HG02571 (cell line): Measurements from ENCODE around the gene NINL.
"Not testable (repeated sequence)": the region's sequence is repeated elsewhere in the genome, so short reads cannot be mapped to it uniquely, and the experiment has no call there.

Source experiments
- ATAC-seq: cut with Tn5 transposase; IDR thresholded peaks from one replicate; pipeline ENCODE4 v1.9.1; 2021; ENCODE audit warnings: mild to moderate bottlenecking, moderate library complexity; ENCODE audit not compliant: unreplicated experiment

Gene NINL

DNA sequence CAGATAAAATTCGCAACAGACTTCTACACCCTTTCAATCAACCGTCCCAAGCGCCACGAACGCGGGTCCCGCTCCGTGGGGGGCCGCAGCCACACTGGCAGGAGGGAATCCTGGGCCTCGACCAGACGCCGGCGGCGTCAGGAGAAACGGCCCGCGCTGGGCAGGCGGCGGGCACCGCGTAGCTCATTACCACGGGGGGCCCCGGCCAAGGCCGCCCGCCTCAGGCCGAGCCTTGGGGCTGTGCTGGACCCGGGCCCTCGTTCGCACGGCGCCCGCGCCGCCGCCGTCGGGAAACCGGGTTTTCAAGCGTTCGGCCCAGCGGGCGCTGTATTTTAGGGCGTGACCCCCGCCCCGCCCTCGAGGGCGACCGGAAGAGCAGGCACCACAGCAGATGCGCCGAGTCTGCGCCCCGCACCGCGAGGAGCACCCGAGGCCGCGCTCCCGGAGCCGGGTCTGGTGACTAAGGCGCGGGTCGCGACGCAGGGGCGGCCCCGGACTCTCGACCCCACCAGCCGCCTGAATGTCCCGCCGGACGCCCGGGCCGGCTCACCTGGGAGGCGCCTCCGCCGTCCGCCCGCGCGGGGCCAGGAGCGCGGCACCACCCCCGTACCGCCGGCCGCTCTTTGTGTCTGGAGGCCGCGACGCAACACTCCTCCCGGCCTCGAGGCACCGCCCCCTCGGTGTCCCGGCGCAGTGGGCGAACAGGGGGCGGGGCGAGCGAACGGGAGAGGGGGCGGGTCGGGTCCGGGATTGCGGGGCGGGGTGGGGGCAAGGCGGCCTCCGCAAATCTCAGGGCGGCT lies at the start of gene NINL:
TSS of gene NINL (minus strand) at position 627 of the 800 bp plus-strand sequence. CDS start 58,944 bp downstream, outside the sequence.
- ATAC-seq: no peak

DNA sequence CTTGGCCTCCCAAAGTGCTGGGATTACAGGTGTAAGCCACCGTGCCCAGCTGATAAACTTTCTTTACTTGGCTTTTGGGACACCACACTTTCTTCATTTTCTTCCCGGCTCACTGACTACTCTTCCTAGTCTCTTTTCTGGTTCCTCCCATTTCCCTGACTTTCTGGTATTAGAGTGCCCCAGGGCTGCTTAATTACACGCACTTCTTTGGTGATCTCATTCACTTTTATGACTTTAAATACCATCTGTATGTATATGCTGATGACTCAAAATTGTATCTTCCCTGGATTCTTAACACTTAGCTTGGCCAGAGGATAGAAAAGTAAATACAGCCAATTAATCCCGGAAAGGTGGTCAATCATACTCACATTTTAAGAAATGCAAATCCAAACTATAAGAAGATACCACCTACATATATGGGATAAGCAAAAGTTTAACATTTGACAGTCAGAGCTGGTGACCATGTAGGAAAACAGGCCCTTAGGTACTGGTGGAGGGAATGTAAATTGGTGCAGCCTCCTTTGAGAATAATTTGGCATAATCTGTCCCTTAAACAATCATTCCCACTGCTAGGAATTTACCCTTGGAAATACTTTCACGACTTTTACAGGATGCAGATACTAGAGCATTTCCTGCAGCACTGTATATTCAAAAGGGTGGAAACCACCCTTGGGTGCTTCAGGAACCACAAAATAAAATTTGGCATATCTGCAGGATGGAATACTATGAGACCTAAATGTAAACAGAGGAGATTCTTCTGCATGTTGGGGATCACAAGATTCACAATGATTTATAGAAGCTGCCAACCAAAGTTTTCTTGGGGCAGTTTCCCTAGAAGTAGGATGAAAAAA lies 47.8 kb upstream of the NINL start:
- ATAC-seq: no peak

DNA sequence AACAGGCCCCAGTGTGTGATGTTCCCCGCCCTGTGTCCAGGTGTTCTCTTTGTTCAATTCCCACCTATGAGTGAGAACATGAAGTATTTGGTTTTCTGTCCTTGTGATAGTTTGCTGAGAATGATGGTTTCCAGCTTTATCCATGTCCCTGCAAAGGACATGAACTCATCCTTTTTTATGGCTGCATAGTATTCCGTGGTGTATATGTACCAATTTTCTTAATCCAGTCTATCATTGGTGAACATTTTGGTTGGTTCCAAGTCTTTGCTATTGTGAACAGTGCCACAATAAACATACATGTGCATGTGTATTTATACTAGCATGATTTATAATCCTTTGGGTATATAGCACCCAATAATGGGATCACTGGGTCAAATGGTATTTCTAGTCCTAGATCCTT lies 45.3 kb upstream of the NINL start:
- ATAC-seq: not testable (repeated sequence)

DNA sequence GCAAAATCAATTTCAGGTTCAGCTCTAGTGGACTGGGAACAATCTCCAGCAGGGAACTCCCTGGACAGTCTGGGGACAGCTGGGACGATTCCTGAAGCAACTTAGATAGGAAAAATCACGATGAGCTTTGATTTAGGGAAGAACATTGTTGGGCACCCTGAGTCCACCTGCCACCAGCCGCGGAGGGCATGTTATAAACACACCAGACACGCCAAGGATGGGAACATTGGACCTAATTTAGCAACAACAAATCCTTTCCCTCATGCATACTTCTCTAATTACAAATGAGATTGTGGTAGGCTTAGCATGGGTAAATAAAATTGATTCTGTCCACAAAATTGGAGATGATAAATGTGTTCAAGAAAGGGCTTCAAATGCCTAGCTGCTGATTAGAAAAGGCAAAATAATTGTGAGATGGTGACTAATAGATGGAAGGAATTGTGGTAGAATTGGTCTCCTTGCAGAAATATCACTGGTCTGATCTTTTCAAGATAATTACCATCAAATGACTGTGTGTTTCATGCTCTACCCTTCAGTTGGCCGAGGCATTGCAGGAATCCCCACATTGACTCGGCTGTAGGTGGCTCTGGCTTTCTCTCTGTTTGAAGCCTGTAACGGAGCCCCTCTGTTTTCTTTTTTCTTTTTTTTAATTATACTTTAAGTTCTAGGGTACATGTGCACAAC lies 44.6 kb upstream of the NINL start:
- no peak for ATAC-seq

DNA sequence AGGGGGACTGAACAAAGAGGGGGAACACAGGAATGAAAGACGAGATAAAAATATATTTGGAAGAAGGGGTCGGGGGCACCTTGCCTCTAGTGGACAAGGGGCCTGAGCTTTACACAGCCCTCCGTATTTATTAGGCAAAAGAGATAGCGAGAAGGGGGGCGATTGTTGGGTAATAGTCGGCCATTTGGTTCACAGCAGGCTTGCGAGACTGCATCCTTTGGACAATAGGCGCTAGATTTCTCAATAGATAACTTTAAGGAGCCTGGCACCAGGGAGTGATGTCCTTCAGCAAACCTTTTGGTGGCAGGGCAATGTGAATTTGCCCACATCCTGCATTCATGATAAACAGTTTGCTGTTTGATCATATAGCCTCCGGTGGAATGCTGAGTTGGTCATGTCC lies 41.4 kb upstream of the NINL start:
- no peak for ATAC-seq

DNA sequence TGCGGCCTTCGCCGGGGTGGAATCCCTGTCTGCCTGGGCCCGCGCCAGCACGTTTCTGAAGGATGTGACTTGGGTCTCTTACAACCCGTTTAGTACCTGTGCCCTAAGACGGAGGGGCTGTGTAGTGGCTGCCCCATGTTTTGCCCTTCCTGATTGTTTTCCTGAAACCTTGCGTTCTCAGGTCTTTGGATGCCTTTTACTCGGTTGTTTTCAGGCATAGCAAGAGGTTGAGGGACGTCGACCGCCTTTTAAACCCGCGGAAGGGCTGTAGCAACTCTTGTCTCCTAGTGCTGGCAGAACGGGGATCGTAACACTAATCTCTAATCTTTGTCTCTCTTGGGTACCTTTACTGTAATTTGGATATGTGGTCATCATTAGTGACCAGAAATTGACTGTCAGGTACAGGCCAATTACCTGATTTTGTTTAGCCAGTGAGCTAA lies 39.2 kb upstream of the NINL start:
- no peak for ATAC-seq

DNA sequence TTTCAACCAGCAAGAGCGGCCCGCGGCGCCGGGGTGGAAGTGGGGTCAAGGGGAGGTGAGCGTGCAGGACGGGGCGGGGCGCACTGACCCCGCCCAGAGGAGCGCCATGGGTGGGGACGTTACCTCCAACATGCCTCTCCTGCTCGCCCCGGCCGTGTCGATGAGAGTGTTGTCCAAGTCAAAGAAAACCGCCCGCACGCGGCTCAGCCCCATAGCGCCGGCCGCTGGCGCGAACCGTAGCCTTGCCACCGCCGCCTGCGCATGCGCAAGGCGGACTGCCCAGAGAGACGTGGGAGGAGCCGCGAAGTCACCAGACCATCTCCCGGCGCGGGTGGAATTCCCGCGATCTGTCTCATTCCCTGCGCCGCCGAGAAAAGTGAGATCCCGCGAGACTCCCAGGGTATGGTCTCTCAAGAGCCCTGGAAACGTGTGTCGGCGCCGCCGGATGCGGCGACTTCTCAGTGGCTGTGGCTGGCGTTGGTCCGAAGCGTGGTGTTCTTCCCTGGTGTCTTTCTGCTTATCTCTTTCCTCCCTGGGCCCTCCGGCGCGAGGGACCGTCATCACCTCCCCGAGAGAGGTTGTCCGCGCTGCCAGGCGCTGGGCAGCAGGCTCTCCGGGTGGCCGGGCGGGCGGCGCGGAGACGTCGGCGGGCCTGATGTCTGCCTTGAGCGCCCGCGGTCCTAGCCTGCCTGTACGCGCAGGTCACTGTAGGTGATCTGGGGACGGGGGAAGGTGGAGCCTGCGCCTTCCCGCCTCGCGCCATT lies 38.6 kb upstream of the NINL start, which contains the start of gene NANP:
TSS of gene NANP (minus strand) at position 279 of the 764 bp plus-strand sequence. CDS start at position 213, 66 bp downstream.
- peak; percentile 79 for ATAC-seq

DNA sequence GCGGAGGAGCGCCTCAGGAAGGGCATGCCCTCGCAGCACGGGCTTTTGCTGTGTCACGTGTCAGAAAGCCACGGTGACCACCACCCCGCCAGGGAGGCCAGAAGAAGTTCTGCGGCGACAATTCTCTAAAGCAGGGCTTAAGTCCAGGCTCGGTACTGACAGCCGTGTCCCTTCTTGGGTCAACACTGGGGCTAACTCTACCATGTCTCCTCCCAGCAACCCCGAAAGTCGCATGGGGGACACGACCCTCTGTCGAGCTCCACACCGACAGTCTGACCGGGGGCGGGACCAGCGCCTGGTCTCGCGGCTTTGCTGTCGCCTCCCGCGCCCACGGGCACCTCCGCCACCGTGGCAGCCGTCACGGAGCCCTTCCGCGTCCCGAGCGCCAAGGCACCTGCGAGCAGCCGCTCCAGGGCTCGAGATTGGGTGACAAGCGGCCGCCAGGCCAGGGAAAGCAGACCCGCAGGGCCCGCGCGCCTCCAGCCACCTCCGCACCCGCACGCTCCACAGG lies 37.9 kb upstream of the NINL start:
- peak; percentile 24 for ATAC-seq

DNA sequence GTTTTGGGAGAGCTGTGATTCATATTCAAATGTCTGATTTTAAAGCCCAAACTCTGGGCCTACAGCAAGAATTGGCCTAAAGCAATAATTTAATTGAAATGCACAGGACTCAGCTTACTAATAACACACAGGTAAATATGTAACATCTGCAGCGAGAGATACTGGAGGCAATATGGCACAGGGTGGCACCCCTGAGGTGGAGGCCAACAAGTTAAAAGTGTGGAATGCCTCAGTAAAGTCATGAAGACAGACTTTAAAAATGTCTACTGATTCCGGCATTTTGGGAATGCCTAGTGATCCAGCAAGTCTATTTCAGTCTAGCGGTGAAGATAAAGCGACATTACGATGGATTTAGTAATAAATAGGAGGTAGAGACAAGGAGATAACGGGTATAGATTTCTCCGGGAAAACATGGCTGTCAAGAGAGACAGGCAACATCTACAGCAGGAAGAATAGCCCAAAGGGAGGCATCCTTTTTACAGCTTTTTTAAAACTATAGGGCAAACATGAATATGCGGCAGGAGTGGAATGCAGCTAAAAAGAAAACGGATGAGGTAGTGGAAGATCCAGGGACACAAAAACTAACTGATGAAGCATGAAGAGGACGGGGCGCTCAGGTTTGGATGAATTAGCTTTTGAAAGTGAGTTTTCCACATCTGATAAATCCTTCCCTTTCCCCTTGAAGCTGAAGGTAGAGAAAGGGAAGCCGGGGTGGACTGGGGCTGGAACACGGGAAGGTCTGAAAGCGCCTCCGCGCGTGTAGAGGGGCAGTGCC lies 37.3 kb upstream of the NINL start:
- ATAC-seq: no peak

DNA sequence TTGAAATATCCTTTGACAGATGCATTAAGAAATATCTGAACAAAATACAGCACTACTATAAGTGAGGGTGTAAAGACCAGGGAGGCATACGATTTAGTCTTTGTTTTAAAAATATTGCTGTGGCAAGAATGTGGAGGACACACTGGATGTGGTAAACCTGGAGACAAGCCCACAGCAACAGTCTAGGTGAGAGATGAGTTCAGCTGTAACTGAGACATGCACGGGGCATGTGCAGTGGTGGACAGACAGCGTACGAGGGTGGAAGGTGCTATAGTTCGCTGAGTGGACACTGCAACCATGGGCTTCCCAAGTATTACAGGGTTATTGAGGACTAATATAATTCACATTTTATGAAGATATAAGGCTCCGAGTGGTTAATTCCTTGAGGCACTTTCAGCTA lies 36.7 kb upstream of the NINL start:
- no peak for ATAC-seq

DNA sequence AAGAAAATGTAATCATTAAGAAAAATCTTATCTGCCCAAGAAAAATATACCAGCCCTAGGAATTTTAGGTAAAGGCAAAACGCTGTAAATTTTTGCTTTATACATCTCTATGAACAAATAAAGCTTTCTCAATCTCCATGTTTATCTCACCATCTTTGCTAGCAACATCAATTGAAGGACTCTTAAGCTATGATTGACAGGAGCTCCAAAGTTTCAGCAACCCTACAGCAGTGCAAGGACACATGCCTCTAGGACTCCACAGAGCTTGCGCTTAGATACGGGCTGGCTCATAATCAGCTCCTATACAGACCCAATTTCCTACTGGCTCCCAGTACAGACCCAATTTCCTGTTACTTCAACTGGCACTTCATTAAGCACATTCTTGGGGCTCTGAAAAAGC lies 34.2 kb upstream of the NINL start:
- ATAC-seq: no peak

DNA sequence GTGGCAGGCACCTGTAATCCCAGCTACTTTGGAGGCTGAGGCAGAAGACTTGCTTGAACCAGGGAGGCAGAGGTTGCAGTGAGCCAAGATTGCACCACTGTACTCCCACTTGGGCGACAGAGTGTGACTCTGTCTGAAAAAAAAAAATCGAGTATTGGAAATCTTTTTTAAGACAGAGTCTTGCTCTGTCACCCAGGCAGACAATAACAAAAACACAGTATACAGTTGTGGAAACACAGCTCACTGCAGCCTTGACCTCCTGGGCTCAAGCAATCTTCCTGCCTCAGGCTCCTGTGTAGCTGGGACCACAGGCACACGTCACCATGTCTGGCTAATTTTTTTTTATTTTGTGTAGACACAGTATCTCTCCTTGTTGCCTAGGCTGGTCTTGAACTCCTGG lies 23.4 kb upstream of the NINL start:
- ATAC-seq: no peak

DNA sequence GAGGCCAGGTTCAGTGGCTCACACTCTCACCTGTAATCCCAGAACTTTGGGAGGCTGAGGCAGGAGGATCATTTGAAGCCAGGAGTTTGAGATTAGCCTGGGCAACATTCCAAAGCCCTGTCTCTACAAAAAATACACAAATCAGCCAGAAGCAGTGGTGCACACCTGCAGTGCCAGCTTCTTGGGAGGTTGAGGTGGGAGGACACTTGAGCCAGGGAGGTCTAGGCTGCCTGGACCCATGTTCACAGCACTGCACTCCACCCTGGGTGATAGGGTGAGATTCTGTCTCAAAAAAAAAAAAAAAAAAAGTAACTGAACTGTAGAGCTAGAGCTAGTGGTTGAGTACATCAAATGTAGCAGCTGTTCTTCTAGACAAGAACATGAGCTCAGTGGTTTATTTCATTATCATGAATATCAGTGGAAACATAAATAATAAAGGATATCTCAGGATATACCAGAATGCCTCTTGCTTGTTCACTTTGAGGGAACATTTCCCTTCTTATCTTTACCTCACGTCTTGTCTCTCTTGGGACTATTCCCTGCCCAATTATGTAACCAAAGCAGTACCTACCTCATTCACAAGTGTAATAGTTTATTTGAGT lies 20.9 kb upstream of the NINL start:
- ATAC-seq: no peak

DNA sequence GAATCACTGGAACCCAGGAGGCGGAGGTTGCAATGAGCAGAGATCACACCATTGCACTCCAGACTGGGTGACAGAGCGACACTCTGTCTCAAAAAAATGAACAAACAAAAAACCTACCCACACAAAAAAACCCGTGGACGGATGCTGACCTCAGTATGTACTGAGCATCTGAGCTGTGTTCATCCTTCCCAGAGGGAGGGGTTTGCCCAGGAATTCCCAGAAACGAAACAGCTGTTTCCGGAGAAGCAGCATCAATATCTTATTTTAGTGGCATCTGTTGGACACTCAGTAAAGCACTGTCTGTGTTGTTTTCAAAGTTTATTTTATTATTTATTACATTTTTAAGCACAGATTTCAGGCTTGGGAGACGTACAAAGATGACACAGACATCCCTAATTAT lies 19.8 kb upstream of the NINL start:
- ATAC-seq: no peak

DNA sequence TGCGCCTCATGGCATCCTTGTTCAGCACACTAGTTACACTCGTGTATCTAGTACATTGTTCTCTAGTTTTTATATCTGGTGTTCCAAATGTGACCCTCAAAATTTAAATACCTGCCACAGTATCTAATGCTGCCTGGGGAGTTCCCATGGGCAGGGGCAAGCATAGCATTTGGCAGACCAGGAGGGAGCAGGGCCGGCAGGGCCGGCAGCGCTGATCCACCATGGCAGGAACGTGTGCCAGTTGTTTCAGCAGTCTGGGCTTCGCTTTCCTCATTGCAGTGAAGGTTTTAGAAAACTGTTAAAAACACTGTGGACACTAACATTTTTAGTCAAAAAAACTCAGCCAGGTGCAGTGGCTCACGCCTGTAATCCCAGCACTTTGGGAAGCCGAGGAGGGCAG lies 19.3 kb upstream of the NINL start:
- ATAC-seq: no peak

DNA sequence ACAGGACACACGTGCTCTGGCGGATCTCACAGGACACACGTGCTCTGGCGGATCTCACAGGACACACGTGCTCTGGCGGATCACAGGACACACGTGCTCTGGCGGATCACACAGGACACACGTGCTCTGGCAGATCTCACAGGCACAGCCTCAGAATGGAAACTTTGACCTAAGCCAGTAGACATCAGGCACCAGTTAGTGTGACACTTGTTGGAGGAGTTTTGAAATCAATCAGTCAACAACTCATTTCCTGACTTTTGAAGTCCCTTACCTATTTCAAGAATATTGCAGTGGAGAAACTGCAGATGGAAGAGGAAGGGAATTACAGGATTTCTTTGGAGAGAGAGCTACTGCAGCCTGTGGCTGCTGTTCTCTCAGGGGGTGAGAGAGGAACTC lies 17.6 kb upstream of the NINL start:
- not testable (repeated sequence) for ATAC-seq

DNA sequence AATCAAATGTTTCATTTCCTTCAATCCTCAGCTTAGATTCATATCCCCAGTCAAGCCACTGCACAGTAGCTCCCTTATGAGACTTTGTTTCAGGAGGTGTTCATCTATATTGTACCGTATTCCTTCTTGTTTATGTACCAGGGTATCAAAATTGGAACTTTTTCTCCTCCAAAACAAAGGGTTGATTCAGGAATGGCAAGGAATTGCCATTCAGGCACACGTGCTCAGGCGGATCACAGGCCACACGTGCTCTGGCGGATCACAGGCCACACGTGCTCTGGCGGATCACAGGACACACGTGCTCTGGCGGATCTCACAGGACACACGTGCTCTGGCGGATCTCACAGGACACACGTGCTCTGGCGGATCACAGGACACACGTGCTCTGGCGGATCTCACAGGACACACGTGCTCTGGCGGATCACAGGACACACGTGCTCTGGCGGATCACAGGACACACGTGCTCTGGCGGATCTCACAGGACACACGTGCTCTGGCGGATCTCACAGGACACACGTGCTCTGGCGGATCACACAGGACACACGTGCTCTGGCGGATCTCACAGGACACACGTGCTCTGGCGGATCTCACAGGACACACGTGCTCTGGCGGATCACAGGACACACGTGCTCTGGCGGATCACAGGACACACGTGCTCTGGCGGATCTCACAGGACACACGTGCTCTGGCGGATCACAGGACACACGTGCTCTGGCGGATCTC lies 17.0 kb upstream of the NINL start:
- not testable (repeated sequence) for ATAC-seq

DNA sequence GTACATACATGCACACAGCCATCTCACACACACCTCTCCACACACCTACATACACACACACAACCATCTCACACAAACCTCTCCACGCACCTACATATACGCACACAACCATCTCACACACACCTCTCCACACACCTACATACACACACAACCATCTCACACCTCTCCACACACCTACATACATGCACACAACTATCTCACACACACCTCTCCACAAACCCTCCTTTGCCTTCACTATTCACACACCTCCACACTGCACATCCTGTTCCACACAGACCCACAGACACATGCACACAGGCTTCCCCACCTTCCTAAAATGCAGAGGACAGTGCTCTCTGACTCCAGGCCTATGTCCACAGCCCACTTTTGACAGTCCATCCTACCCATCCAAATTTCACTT lies 16.3 kb upstream of the NINL start:
- ATAC-seq: no peak

DNA sequence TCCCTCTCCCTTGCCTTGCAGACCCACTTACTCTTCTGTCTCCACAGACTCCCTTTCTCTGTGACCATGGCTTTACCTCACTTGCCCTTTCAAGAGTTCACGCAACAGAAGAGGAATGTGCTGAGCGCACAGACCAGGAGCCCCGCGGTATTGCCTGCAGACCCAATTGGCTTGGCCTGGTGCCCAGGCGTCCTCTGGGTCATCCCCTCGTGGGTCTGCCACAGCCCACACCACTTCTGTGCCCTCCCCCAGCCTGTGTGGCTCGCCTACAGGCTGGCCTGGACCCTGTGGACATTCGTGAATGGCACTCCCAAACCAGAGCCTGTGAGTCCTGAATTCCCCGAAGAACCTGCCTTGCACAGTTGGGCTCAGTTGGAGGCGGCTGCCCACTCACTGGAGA lies 15.3 kb upstream of the NINL start:
- ATAC-seq: no peak
